ENCODE data around the gene AKAP13. TPM values are rescaled to one million over a fixed set of nuclear protein-coding genes. Genes with fewer than 3 reads are reported as not detected.

AKAP13 gene
- polyA plus RNA-seq, 1 donor from 2014 or later, result 10.0 TPM

DNA sequence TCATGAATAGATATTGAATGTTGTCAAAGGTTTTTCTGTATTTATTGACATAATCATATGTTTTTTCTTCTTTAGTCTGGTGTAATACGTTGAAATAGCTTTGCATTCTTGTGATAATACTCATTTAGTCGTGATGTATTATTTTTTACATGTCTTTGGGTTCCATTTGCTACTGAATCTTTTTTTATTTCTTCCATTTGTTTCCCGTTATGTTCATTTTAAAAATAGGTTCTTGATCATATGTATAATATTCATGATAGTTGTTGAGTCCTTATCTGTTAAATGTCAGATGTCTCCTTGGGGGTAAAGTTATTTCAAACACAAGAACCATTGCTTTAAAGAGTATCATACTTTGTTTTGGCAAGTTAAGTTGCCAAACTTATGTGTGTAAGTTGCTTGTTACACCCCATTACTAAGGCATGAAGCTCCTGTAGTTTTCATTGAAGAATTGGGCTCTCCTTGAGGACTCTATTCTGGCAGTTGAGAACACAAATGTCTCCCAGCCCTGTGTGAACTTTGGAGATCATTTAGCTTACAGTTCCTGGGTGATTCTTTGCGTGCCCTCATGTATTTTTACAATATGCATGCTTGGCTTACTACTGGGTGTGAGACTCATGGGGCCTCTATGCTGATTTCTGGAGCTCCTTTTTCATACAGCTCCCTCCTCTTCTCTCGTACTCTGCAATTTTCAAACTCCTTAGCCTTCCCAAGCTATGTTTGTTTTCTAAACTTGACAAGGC, 8.3 kb downstream of the AKAP13 start:
- Histone ChIP-seq H3K79me2 (replicated peaks; ENCODE audit: insufficient read depth, low read length) (peaks cover 33% of the 10 kb centered on the region), H3K4me3 (ENCODE audit: low read length) (no peak overlapping the region), H3K9me3 (ENCODE audit: low read length) (no peaks in the 10 kb centered on the region), H2AFZ (ENCODE audit: low read depth, low read length) (no peak overlapping the region), H3K4me2 (ENCODE audit: low read length) (no peak overlapping the region), H3F3A (ENCODE audit: insufficient read depth, low read length, poor library complexity, severe bottlenecking) (no peaks in the 10 kb centered on the region), H3K27ac (ENCODE audit: low read length) (no peak overlapping the region), H3K27me3 (ENCODE audit: insufficient read depth, low read depth, low read length) (no peaks in the 10 kb centered on the region), H3K9me2 (ENCODE audit: insufficient read depth, low read length) (no peaks in the 10 kb centered on the region), H3K36me3 (ENCODE audit: insufficient read depth, low read length) (no peaks in the 10 kb centered on the region), H4K20me1 (ENCODE audit: insufficient read depth) (no peaks in the 10 kb centered on the region), H3K9ac (ENCODE audit: low read length) (no peak overlapping the region)
- TF ChIP-seq RAD21 (conservative IDR thresholded peaks at IDR 0.05), result no peak
- no peak for TF ChIP-seq EZH2 (IDR thresholded peaks at IDR 0.05; ENCODE audit: borderline replicate concordance, insufficient read depth, low read length, poor library complexity, severe bottlenecking)
- no peak for TF ChIP-seq MXI1 (conservative IDR thresholded peaks at IDR 0.05; ENCODE audit: poor library complexity, severe bottlenecking)
- TF ChIP-seq, protein P1, sequence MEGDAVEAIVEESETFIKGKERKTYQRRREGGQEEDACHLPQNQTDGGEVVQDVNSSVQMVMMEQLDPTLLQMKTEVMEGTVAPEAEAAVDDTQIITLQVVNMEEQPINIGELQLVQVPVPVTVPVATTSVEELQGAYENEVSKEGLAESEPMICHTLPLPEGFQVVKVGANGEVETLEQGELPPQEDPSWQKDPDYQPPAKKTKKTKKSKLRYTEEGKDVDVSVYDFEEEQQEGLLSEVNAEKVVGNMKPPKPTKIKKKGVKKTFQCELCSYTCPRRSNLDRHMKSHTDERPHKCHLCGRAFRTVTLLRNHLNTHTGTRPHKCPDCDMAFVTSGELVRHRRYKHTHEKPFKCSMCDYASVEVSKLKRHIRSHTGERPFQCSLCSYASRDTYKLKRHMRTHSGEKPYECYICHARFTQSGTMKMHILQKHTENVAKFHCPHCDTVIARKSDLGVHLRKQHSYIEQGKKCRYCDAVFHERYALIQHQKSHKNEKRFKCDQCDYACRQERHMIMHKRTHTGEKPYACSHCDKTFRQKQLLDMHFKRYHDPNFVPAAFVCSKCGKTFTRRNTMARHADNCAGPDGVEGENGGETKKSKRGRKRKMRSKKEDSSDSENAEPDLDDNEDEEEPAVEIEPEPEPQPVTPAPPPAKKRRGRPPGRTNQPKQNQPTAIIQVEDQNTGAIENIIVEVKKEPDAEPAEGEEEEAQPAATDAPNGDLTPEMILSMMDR (IDR thresholded peaks at IDR 0.05; ENCODE audit: poor library complexity, severe bottlenecking), result no peak
- TF ChIP-seq TAF1 (IDR thresholded peaks at IDR 0.05; ENCODE audit: low read depth), result no peak
- no peak for TF ChIP-seq POLR2AphosphoS5 (IDR thresholded peaks at IDR 0.05)
- no peak for TF ChIP-seq SMC3 (conservative IDR thresholded peaks at IDR 0.05; ENCODE audit: poor library complexity)

DNA sequence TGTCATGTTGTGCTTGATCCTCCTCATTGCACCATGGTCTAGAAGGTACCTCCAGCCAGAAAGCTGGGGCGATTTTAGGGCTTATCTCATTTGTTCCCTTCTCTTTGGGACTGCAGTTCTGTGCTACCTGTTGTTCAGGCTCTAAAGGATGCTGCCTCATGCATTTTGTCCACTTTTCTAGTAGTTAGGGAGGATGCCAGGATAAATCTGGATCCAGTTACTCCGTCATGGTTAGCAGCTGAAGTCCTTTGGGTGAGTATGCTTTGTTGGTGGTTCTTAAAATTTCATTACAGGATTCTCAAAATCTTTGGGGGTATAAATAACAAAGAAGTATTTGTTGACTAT, 8.9 kb downstream of the AKAP13 start:
- TF ChIP-seq EP300 (conservative IDR thresholded peaks at IDR 0.05; ENCODE audit: poor library complexity, severe bottlenecking) (no peak), EZH2 (IDR thresholded peaks at IDR 0.05; ENCODE audit: borderline replicate concordance, insufficient read depth, low read length, poor library complexity, severe bottlenecking) (no peak), SMC3 (conservative IDR thresholded peaks at IDR 0.05; ENCODE audit: poor library complexity) (no peak), POLR2AphosphoS5 (IDR thresholded peaks at IDR 0.05) (no peak), RAD21 (conservative IDR thresholded peaks at IDR 0.05) (no peak), MXI1 (conservative IDR thresholded peaks at IDR 0.05; ENCODE audit: poor library complexity, severe bottlenecking) (no peak)
- TF ChIP-seq, protein P1 (IDR thresholded peaks at IDR 0.05; ENCODE audit: poor library complexity, severe bottlenecking), result no peak
- TF ChIP-seq, protein P2, sequence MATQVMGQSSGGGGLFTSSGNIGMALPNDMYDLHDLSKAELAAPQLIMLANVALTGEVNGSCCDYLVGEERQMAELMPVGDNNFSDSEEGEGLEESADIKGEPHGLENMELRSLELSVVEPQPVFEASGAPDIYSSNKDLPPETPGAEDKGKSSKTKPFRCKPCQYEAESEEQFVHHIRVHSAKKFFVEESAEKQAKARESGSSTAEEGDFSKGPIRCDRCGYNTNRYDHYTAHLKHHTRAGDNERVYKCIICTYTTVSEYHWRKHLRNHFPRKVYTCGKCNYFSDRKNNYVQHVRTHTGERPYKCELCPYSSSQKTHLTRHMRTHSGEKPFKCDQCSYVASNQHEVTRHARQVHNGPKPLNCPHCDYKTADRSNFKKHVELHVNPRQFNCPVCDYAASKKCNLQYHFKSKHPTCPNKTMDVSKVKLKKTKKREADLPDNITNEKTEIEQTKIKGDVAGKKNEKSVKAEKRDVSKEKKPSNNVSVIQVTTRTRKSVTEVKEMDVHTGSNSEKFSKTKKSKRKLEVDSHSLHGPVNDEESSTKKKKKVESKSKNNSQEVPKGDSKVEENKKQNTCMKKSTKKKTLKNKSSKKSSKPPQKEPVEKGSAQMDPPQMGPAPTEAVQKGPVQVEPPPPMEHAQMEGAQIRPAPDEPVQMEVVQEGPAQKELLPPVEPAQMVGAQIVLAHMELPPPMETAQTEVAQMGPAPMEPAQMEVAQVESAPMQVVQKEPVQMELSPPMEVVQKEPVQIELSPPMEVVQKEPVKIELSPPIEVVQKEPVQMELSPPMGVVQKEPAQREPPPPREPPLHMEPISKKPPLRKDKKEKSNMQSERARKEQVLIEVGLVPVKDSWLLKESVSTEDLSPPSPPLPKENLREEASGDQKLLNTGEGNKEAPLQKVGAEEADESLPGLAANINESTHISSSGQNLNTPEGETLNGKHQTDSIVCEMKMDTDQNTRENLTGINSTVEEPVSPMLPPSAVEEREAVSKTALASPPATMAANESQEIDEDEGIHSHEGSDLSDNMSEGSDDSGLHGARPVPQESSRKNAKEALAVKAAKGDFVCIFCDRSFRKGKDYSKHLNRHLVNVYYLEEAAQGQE (IDR thresholded peaks at IDR 0.05; ENCODE audit: borderline replicate concordance), result no peak
- no peak overlapping the region for H3K9ac ChIP-seq (ENCODE audit: low read length)
- no peaks in the 10 kb centered on the region for H3K27me3 ChIP-seq (ENCODE audit: insufficient read depth, low read depth, low read length)
- H3F3A ChIP-seq (ENCODE audit: insufficient read depth, low read length, poor library complexity, severe bottlenecking), result no peaks in the 10 kb centered on the region
- H3K9me2 ChIP-seq (ENCODE audit: insufficient read depth, low read length), result no peaks in the 10 kb centered on the region
- no peaks in the 10 kb centered on the region for H3K9me3 ChIP-seq (ENCODE audit: low read length)
- H3K79me2 ChIP-seq (replicated peaks; ENCODE audit: insufficient read depth, low read length), result peaks cover 33% of the 10 kb centered on the region
- H3K36me3 ChIP-seq (ENCODE audit: insufficient read depth, low read length), result no peaks in the 10 kb centered on the region
- H4K20me1 ChIP-seq (ENCODE audit: insufficient read depth), result no peaks in the 10 kb centered on the region
- H3K27ac ChIP-seq (ENCODE audit: low read length), result no peak overlapping the region
- no peak overlapping the region for H3K4me2 ChIP-seq (ENCODE audit: low read length)
- H3K4me3 ChIP-seq (ENCODE audit: low read length), result no peak overlapping the region
- H2AFZ ChIP-seq (ENCODE audit: low read depth, low read length), result no peak overlapping the region

All from neural cell (in vitro differentiated cells).